Hepatocyte (in vitro differentiated cells): ENCODE data around the gene FRMPD1. TPM values are rescaled to one million over a fixed set of nuclear protein-coding genes. Genes with fewer than 3 reads are reported as not detected.

Experiments
- DNase-seq: peaks from one replicate; pipeline ENCODE4 v3.0.0-alpha.2; 2016; ENCODE audit warnings: low spot score
- H2AFZ ChIP-seq: fragments of 200-600 bp; sonication (generic); 2 replicates; pipeline ENCODE4 v1.6.0; 2016; ENCODE audit warnings: antibody characterized with exemption, mild to moderate bottlenecking
- H3K27ac ChIP-seq: fragments of 200-600 bp; sonication (generic); 2 replicates; pipeline ENCODE4 v1.5.1; 2016; ENCODE audit warnings: mild to moderate bottlenecking
- H3K27me3 ChIP-seq: fragments of 200-600 bp; sonication (generic); 2 replicates; pipeline ENCODE4 v1.6.1; 2016
- H3K36me3 ChIP-seq: fragments of 200-600 bp; sonication (generic); replicated peaks from 2 replicates; pipeline ENCODE4 v1.5.1; 2016; ENCODE audit warnings: low read depth; ENCODE audit not compliant: insufficient read depth
- H3K4me1 ChIP-seq: fragments of 200-600 bp; sonication (generic); 2 replicates; pipeline ENCODE4 v1.5.1; 2016; ENCODE audit warnings: mild to moderate bottlenecking, moderate library complexity; ENCODE audit not compliant: insufficient read depth
- H3K4me2 ChIP-seq: fragments of 200-600 bp; sonication (generic); 2 replicates; pipeline ENCODE4 v1.6.0; 2016
- H3K4me3 ChIP-seq: fragments of 200-600 bp; sonication (generic); 2 replicates; pipeline ENCODE4 v1.5.1; 2016; ENCODE audit warnings: mild to moderate bottlenecking
- H3K79me2 ChIP-seq: fragments of 200-600 bp; sonication (generic); 2 replicates; pipeline ENCODE4 v1.6.0; 2017; ENCODE audit warnings: mild to moderate bottlenecking
- H3K9me2 ChIP-seq: fragments of 200-600 bp; sonication (generic); replicated peaks from 2 replicates; pipeline ENCODE4 v1.6.0; 2017; ENCODE audit warnings: mild to moderate bottlenecking; ENCODE audit not compliant: insufficient read depth
- H3K9me3 ChIP-seq: fragments of 200-600 bp; sonication (generic); 2 replicates; pipeline ENCODE4 v1.5.1; 2016; ENCODE audit warnings: low read depth, mild to moderate bottlenecking
- H4K20me1 ChIP-seq: fragments of 200-600 bp; sonication (generic); 2 replicates; pipeline ENCODE4 v1.6.0; 2016; ENCODE audit warnings: mild to moderate bottlenecking; ENCODE audit not compliant: insufficient read depth, poor library complexity, severe bottlenecking
- EZH2 ChIP-seq: fragments of 200-600 bp; sonication (generic); IDR thresholded peaks from 2 replicates; pipeline ENCODE4 v1.6.1; 2016; ENCODE audit warnings: antibody characterized with exemption, mild to moderate bottlenecking, borderline replicate concordance
- EZH2phosphoT487 ChIP-seq: fragments of 200-600 bp; sonication (generic); IDR thresholded peaks from one replicate; pipeline ENCODE4 v1.6.1; 2018; ENCODE audit warnings: antibody characterized with exemption, mild to moderate bottlenecking, low read depth, moderate library complexity; ENCODE audit not compliant: unreplicated experiment, severe bottlenecking
- WGBS: methylation state at CpG from one replicate; pipeline ENCODE4 v1.1.6; 2016; ENCODE audit warnings: low lambda C conversion rate; ENCODE audit errors: missing lambda C conversion rate; 5-methylcytosine and 5-hydroxymethylcytosine counted together
- polyA plus RNA-seq: library from polyadenylated mRNA; unstranded; fragments of >200 nt; fragmentation: Nextera tagmentation; extraction: Ambion mirVana; gene quantifications from 2 replicates; pipeline ENCODE4 v1.2.1, GENCODE V29; 2016
- total RNA-seq: library from RNA; depleted of rRNA; stranded (reverse); fragments of >200 nt; gene quantifications from 2 replicates; pipeline ENCODE4 v1.2.3, GENCODE V29; 2014
- TF ChIP-seq, protein P1 (sequence below): fragments of 200-600 bp; sonication (generic); IDR thresholded peaks from 2 replicates; pipeline ENCODE4 v1.5.1; 2016; ENCODE audit warnings: antibody characterized with exemption, mild to moderate bottlenecking; ENCODE audit not compliant: poor library complexity

The FRMPD1 gene
- total and polyA plus RNA-seq, 2 experiments from 2014 or later, result 0.10 to 0.36 TPM

DNA sequence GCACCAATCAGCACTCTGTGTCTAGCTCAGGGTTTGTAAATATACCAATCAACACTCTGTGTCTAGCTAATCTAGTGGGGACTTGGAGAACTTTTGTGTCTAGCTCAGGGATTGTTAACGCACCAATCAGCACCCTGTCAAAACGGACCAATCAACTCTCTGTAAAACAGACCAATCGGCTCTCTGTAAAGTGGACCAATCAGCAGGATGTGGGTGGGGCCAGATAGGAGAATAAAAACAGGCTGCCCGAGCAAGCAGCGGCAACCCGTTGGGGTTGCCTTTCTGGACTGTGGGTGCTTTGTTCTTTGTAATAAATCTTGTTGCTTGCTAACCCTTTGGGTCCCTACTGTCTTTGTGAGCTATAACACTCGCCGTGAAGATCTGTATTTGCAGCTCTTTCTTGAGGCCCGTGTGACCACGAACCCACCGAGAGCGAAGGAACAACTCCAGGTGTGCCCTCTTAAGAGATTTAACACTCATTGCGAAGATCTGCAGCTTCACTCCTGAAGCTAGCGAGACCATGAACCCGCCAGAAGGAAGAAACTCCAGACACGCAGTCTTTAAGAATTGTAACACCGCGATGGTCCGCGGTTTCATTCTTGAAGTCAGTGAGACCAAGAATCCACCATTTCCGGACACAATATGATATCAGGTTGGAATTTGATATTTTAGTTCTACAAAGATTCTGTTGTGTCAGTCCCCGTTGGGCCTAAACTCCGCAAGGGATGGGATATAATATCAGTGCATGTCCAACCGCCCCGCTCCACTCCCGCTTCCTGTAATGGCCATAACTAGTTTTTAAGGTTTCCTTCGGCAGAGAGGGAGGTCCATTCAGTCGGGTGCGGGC, 102.1 kb downstream of the FRMPD1 start:
- peak overlapping the region; percentile 82 for H3K4me3 ChIP-seq
- TF ChIP-seq, protein P1, sequence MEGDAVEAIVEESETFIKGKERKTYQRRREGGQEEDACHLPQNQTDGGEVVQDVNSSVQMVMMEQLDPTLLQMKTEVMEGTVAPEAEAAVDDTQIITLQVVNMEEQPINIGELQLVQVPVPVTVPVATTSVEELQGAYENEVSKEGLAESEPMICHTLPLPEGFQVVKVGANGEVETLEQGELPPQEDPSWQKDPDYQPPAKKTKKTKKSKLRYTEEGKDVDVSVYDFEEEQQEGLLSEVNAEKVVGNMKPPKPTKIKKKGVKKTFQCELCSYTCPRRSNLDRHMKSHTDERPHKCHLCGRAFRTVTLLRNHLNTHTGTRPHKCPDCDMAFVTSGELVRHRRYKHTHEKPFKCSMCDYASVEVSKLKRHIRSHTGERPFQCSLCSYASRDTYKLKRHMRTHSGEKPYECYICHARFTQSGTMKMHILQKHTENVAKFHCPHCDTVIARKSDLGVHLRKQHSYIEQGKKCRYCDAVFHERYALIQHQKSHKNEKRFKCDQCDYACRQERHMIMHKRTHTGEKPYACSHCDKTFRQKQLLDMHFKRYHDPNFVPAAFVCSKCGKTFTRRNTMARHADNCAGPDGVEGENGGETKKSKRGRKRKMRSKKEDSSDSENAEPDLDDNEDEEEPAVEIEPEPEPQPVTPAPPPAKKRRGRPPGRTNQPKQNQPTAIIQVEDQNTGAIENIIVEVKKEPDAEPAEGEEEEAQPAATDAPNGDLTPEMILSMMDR, result no peak
- TF ChIP-seq EZH2phosphoT487, result no peak
- 94% methylated on average over 29 of the region's 29 CpGs for WGBS
- H2AFZ ChIP-seq, result peak overlapping the region; percentile 98
- H3K4me2 ChIP-seq, result peak overlapping the region; percentile 90
- H3K79me2 ChIP-seq, result peaks cover 15% of the 10 kb centered on the region
- H3K27ac ChIP-seq, result peak overlapping the region; percentile 86
- no peaks in the 10 kb centered on the region for H3K9me3 ChIP-seq
- no peaks in the 10 kb centered on the region for H3K27me3 ChIP-seq
- no peaks in the 10 kb centered on the region for H4K20me1 ChIP-seq
- H3K4me1 ChIP-seq, result peaks cover 5% of the 10 kb centered on the region
- DNase-seq, result no peak
- no peaks in the 10 kb centered on the region for H3K36me3 ChIP-seq
- no peaks in the 10 kb centered on the region for H3K9me2 ChIP-seq

DNA sequence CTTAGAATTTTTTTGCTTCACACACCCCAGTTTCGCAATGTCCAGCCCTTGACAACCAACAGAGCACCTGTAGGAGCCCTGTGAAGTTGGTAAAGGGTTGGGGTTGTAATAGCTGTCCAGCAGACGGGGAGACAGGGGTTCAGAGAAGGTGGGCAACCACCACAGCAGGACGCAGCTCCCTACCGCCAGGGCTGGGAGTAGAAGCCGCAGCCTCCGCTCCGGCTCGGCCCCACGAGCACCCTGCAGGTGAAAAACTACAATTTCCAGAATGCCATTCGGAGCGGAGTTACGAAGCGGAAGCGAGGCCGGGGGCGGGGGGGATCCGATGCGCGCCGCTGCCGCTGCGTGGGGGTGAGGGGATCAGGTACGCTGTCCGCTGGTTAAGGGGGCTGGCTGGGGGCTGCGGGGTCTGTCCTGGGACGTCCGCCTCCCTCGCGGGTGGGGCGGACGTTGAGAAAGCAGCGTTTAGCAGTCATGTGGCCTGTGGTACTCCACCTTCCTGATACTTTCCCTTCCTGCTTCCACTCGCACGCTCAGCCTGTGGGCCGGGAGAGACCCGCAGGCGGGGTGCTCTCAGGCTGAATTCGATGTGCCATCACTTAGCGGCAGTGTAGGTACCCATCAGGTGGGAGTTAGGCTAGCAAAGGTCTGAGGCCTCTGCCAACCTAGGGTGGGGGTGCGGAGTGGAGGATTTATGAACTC, 102.9 kb downstream of the FRMPD1 start, which contains the start of gene TRMT10B:
TRMT10B (plus strand) TSS at position 317 of the 702 bp plus-strand sequence. CDS start 8,127 bp downstream, outside the sequence.
- Histone ChIP-seq H3K27me3 (no peaks in the 10 kb centered on the region), H3K4me2 (peak within 1 kb of the TSS; percentile 90), H3K79me2 (peaks cover 15% of the 10 kb centered on the region), H4K20me1 (no peaks in the 10 kb centered on the region), H3K36me3 (no peaks in the 10 kb centered on the region), H2AFZ (peak within 1 kb of the TSS; percentile 98), H3K27ac (peak within 1 kb of the TSS; percentile 86), H3K4me3 (peak within 1 kb of the TSS; percentile 82), H3K9me3 (no peaks in the 10 kb centered on the region), H3K4me1 (peaks cover 5% of the 10 kb centered on the region), H3K9me2 (no peaks in the 10 kb centered on the region)
- no peak for TF ChIP-seq EZH2
- TF ChIP-seq, protein P1, result no peak
- no peak for TF ChIP-seq EZH2phosphoT487
- peak; percentile 84 for DNase-seq
- WGBS, result 6% methylated on average over 31 of the region's 40 CpGs

DNA sequence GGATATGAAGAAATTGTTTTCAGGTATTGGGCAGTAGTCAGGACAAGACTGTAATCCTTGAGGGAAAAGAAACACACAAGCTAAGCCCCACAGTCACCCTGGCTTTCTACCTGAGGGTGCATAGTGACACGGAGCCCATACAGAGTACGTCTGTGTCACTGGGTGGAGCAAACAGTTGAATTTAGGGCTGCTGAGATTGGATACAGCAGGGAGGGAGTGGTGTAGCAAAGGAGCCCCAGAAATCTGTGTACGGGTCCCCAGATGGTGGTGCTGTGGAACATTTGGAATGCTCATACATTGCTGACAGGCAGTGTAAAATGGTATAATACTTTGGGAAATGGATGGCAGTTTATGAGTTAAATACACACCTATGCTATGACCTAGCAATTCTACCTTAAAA, 108.0 kb downstream of the FRMPD1 start:
- Histone ChIP-seq H2AFZ (no peak overlapping the region), H3K27me3 (no peaks in the 10 kb centered on the region), H3K4me3 (no peak overlapping the region), H3K9me2 (no peaks in the 10 kb centered on the region), H3K27ac (no peak overlapping the region), H3K36me3 (no peaks in the 10 kb centered on the region), H3K79me2 (peaks cover 15% of the 10 kb centered on the region), H4K20me1 (no peaks in the 10 kb centered on the region), H3K4me1 (peaks cover 5% of the 10 kb centered on the region), H3K9me3 (no peaks in the 10 kb centered on the region), H3K4me2 (no peak overlapping the region)
- TF ChIP-seq EZH2 (no peak), EZH2phosphoT487 (no peak)
- TF ChIP-seq, protein P1, result no peak
- DNase-seq, result no peak
- 86% methylated on average over 3 of the region's 3 CpGs for WGBS
